NCI-H526 treated with DMSO at 0.1 percent for 48 hours (cell line): ENCODE data around the gene KCND2.
"Not testable (repeated sequence)": the region's sequence is repeated elsewhere in the genome, so short reads cannot be mapped to it uniquely, and the experiment has no call there.

Source experiments
- DNase-seq: peaks from one replicate; lab custom pipeline; 2025; lab: John Stamatoyannopoulos, UW

The KCND2 gene

GRCh38 chr7:120502132-120502531 lies 229.2 kb downstream of the KCND2 start:
- no peak for DNase-seq

GRCh38 chr7:120502825-120503224 lies 229.8 kb downstream of the KCND2 start:
- DNase-seq, result no peak

GRCh38 chr7:120504386-120504785 lies 231.4 kb downstream of the KCND2 start:
- DNase-seq, result no peak

- DNase-seq, result no peak
Observed at GRCh38 chr7:120505770-120506169, 232.8 kb downstream of the KCND2 start.

- DNase-seq, result no peak
Observed at GRCh38 chr7:120512701-120513100, 239.7 kb downstream of the KCND2 start.

GRCh38 chr7:120519224-120519623 lies 246.2 kb downstream of the KCND2 start:
- DNase-seq, result no peak

- DNase-seq, result no peak
Observed at GRCh38 chr7:120521761-120522737, 249.1 kb downstream of the KCND2 start.

- DNase-seq, result no peak
Observed at GRCh38 chr7:120523985-120524384, 251.0 kb downstream of the KCND2 start.

- DNase-seq, result no peak
Observed at GRCh38 chr7:120526902-120527509, 254.0 kb downstream of the KCND2 start.

- DNase-seq, result no peak
Observed at GRCh38 chr7:120529736-120530135, 256.8 kb downstream of the KCND2 start.

GRCh38 chr7:120538335-120538734 lies 265.4 kb downstream of the KCND2 start:
- no peak for DNase-seq

GRCh38 chr7:120539321-120539720 lies 266.3 kb downstream of the KCND2 start:
- no peak for DNase-seq

- no peak for DNase-seq
Observed at GRCh38 chr7:120547605-120548004, 274.6 kb downstream of the KCND2 start.

GRCh38 chr7:120550494-120551048 lies 277.6 kb downstream of the KCND2 start:
- peak; percentile 88 for DNase-seq

GRCh38 chr7:120553491-120553890 lies 280.5 kb downstream of the KCND2 start:
- DNase-seq, result no peak

- peak; percentile 72 for DNase-seq
Observed at GRCh38 chr7:120554960-120555571, 282.1 kb downstream of the KCND2 start.

GRCh38 chr7:120564145-120564544 lies 291.2 kb downstream of the KCND2 start:
- no peak for DNase-seq

- no peak for DNase-seq
Observed at GRCh38 chr7:120567204-120567603, 294.2 kb downstream of the KCND2 start.

- DNase-seq, result not testable (repeated sequence)
Observed at GRCh38 chr7:120578657-120579056, 305.7 kb downstream of the KCND2 start.

- DNase-seq, result no peak
Observed at GRCh38 chr7:120582916-120583315, 309.9 kb downstream of the KCND2 start.

GRCh38 chr7:120583899-120584586 lies 311.1 kb downstream of the KCND2 start:
- DNase-seq, result no peak

- DNase-seq, result no peak
Observed at GRCh38 chr7:120586571-120586970, 313.6 kb downstream of the KCND2 start.
